Body of pancreas (tissue), 4 donors: ENCODE measurements around the gene LRIT2.

Experiments used
- POLR2A ChIP-seq, 3 donors: fragments of 450-650 bp; IDR thresholded peaks; one replicate each; pipeline ENCODE4 v1.6.1; 2016; ENCODE audit warnings: antibody characterized with exemption in 3 of 3, mild to moderate bottlenecking in 2 of 3
- TF ChIP-seq, protein P1 (sequence below), 7 experiments: fragments of 450-650 bp in 4 of 7; fragments of 200-600 bp in 3 of 7; sonication (generic) in 3 of 7; IDR thresholded peaks; one replicate each; pipeline ENCODE4 v1.5.1; 2016 to 2019; ENCODE audit warnings: antibody characterized with exemption in 7 of 7

DNA sequence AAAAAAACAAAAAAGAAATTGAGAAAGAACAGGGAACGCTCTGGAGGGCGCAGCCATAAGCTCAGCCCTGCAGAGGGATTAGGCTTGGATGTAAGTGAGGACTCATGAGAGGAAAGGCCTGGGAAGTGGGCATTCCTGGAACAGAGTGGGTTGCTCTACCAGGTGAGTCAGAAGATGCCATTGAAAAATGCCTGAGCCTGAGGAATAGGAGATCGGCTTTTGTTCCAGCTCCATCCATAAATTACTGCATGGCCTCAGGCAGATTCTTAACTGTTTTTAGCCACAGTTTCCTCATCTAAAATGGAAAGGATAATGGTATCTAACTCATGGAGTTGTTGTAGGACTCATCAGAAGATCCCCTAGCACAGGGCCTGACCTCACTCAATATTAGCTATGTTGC is 18.4 kb upstream of the LRIT2 start:
- TF ChIP-seq, protein P1, sequence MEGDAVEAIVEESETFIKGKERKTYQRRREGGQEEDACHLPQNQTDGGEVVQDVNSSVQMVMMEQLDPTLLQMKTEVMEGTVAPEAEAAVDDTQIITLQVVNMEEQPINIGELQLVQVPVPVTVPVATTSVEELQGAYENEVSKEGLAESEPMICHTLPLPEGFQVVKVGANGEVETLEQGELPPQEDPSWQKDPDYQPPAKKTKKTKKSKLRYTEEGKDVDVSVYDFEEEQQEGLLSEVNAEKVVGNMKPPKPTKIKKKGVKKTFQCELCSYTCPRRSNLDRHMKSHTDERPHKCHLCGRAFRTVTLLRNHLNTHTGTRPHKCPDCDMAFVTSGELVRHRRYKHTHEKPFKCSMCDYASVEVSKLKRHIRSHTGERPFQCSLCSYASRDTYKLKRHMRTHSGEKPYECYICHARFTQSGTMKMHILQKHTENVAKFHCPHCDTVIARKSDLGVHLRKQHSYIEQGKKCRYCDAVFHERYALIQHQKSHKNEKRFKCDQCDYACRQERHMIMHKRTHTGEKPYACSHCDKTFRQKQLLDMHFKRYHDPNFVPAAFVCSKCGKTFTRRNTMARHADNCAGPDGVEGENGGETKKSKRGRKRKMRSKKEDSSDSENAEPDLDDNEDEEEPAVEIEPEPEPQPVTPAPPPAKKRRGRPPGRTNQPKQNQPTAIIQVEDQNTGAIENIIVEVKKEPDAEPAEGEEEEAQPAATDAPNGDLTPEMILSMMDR (IDR thresholded peaks at IDR 0.05) = no peak
- no peak for TF ChIP-seq POLR2A (IDR thresholded peaks at IDR 0.05)
